PC-9 (cell line): Measurements from ENCODE around the gene VPS13D.

Source experiments
- CTCF ChIP-seq: fragments of 200-600 bp; sonication (generic); conservative IDR thresholded peaks from 2 replicates; pipeline ENCODE4 v1.6.1; 2017; ENCODE audit warnings: mixed run types, antibody characterized with exemption, mild to moderate bottlenecking, moderate library complexity
- EZH2 ChIP-seq: fragments of 200-600 bp; sonication (generic); IDR thresholded peaks from 2 replicates; pipeline ENCODE4 v1.8.0; 2017; ENCODE audit warnings: antibody characterized with exemption, low read depth

DNA sequence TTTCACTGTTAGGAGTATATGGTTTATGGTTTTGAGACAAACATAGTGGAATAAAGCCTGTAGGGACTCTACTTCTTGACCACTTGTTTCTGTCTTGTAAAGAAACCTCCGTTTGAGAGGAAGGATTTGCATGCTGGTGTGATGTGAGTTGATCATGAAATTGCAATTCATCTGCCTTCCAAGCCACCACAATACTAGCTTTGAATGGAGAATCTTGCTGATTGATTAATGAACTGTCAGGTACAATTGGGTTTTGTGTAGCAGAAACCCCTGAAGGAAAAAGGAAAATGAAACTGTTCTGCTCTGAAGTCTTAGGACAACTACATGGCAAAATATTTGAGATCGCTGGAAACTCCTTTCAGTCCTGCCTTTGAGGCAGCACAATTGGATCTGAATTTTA is 90.7 kb downstream of the VPS13D start:
- TF ChIP-seq CTCF (no peak), EZH2 (no peak)
